Stimulated activated CD8-positive, alpha-beta memory T cell treated with anti-CD3 and anti-CD28 coated beads, Interleukin-2, amount 100 ng/mL, for 48 hours (primary cell): Measurements from ENCODE around the gene LUC7L3.
"Not testable (repeated sequence)": the region's sequence is repeated elsewhere in the genome, so short reads cannot be mapped to it uniquely, and the experiment has no call there.

Experiments used
- DNase-seq, 2 donors: peaks; one replicate each; pipeline ENCODE4 v3.0.0-alpha.2; 2020; ENCODE audit warnings: low read depth in 2 of 2

The LUC7L3 gene, protein sequence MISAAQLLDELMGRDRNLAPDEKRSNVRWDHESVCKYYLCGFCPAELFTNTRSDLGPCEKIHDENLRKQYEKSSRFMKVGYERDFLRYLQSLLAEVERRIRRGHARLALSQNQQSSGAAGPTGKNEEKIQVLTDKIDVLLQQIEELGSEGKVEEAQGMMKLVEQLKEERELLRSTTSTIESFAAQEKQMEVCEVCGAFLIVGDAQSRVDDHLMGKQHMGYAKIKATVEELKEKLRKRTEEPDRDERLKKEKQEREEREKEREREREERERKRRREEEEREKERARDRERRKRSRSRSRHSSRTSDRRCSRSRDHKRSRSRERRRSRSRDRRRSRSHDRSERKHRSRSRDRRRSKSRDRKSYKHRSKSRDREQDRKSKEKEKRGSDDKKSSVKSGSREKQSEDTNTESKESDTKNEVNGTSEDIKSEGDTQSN

DNA sequence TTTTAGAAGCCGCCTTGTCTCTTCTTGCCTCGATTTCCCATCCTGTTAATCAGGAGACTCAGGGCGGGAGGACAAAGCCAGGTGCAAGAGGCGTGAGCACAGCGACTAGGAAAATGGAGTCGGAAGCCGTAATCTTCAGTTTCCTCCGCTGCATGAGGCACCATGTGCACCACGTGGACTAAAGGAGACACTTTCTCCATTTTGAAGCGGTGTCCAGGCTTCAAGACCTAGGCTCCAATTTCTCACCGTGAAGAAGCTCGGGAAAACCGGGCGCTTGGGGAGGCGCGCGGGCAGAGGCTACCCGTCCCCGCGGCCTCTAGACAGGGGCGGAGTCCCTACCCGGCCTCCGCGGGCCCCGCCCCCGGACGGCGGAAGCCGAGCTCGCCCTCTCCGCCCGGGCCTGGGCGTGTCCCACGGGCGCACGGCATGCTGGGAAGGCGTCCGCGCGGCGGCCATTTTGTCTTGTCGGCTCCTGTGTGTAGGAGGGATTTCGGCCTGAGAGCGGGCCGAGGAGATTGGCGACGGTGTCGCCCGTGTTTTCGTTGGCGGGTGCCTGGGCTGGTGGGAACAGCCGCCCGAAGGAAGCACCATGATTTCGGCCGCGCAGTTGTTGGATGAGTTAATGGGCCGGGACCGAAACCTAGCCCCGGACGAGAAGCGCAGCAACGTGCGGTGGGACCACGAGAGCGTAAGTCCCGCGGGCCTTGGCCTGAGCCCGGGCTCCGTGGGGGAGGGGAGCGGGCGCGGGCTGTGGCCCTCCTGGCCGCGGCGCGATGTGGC, at the start of gene LUC7L3:
TSS of gene LUC7L3 (plus strand) at position 460 of the 780 bp plus-strand sequence. CDS start at position 590, 130 bp downstream.
- DNase-seq, result peak; percentile 88 to 92

DNA sequence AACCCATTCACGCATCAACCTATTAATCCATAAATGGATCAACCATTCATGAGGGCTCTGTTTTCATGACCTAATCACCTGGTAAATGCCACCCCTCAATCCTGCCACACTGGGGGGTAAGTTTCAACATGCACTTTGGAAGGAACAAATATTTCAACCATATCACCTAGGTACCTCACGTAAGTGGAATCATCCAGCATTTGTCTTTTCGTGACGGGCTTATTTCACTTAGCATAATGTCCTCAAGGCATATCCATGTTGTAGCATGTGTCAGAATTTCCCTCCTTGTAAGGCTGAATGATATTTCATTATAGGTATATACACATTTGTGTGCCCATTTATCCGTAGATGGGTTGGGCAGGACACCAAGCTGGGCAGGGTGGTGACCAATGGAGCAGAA, 47.3 kb upstream of the LUC7L3 start:
- no peak for DNase-seq

GRCh38 chr17:50672831-50673551, 46.4 kb upstream of the LUC7L3 start:
- DNase-seq, result no peak

- no peak for DNase-seq
Measured at GRCh38 chr17:50675190-50675589, 44.2 kb upstream of the LUC7L3 start.

DNA sequence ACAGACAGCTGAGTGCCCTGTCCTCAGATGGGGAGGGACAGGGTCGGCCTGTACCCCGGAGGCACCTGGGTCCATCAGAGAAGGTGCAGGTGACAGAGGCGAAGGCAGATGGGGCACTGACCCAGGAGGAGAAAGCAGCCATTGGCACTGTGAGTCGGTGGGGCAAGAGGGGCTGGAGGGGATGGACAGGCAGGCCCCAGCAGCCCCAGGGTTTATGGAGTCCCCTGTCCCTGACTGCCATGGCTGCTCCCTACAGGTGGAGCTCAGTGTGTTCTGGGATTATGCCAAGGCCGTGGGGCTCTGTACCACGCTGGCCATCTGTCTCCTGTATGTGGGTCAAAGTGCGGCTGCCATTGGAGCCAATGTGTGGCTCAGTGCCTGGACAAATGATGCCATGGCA, 43.8 kb upstream of the LUC7L3 start:
- DNase-seq, result no peak

DNA sequence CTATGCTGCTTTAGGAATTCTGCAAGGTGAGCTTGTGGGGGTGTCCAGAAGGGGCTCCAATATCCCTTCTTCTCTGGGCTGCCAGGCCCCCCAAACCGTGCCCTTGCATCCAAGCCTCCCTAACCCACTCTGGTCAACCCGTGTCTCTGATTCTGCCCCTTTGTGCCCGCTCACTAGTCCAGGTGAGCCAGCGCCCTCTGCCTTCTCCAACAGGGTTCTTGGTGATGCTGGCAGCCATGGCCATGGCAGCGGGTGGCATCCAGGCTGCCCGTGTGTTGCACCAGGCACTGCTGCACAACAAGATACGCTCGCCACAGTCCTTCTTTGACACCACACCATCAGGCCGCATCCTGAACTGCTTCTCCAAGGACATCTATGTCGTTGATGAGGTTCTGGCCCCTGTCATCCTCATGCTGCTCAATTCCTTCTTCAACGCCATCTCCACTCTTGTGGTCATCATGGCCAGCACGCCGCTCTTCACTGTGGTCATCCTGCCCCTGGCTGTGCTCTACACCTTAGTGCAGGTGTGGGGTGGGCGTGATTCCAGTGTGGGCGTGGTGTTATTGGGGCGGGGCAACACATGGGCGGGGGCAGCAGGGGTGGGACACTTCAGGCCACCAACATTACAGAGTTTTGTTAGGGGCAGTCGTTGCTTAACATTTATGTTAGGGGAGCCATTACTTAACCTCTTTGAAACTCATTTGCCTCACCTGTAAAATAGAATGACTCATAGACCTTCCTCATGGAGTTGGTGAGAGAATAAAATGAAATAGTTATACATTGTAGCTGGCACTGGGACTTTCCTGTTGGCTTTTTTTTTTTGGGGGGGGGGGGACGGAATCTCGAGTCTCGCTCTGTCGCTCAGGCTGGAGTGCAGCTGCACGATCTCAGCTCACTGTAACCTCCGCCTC, 43.1 kb upstream of the LUC7L3 start:
- no peak for DNase-seq

GRCh38 chr17:50677851-50678375, 41.5 kb upstream of the LUC7L3 start:
- no peak for DNase-seq

DNA sequence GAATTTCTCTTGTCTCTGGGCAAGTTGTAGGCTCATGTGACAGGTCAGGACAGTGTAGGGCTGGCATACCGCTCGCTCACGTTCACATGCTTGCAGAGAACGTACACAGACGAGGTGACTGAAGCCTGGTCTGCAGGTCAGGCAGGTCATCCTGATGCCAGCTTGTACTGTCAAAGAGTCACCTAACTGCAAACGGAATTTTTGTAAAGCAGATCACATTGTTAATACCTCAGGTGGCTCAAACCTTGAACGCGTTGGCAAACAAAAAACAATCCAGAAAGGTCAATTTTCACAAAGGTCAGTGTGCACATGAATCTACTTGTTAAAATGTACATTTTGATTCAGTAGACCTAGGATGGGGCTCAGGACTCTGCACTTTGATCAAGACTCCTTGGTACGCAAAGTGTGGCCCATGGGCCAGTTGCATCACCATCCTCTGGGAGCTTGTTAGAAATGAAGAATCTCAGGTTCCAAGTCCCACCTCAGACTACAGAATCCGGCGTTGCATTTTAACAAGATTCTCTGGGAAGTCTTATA, 40.3 kb upstream of the LUC7L3 start:
- DNase-seq, result no peak

- no peak for DNase-seq
Measured at GRCh38 chr17:50680126-50680525, 39.3 kb upstream of the LUC7L3 start.

- DNase-seq, result not testable (repeated sequence)
Measured at GRCh38 chr17:50680543-50681262, 38.7 kb upstream of the LUC7L3 start.

- no peak for DNase-seq
Measured at GRCh38 chr17:50681263-50682200, 37.9 kb upstream of the LUC7L3 start.

DNA sequence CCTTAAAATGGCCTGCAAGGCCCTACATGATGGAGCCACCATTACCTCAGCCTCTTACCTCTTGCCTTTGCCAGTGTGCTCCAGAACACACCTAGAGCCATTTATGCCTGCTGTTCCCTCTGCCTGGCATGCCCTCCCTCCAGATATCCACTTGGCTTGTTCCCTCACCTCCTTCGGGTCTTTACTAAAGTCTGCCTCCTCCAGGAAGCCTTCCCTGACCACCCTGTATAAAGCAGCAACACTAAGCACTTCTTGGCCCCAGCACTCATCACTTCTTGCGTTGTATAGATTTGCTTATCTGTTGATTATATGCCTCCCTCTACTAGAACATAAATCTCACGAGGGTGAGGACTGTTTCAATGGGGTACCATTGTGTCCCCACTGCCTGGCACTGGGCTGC, 37.0 kb upstream of the LUC7L3 start:
- no peak for DNase-seq

DNA sequence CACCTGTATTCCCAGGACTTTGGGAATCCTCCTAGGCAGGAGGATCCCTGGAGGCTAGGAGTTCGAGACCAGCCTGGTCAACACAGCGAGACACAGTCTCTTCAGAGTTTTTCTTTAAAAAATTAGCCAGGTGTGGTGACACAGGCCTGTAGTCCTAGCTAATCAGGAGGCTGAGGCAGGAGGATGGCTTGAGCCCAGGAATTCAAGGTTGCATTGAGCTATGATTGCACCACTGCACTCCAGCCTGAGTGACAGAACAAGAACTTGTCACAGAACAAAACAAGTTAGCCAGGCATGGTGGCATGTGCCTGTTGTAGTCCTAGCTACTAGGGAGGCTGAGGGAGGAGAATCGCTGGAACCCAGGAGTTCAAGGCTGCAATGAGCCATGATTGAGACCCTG, 36.5 kb upstream of the LUC7L3 start:
- no peak for DNase-seq

DNA sequence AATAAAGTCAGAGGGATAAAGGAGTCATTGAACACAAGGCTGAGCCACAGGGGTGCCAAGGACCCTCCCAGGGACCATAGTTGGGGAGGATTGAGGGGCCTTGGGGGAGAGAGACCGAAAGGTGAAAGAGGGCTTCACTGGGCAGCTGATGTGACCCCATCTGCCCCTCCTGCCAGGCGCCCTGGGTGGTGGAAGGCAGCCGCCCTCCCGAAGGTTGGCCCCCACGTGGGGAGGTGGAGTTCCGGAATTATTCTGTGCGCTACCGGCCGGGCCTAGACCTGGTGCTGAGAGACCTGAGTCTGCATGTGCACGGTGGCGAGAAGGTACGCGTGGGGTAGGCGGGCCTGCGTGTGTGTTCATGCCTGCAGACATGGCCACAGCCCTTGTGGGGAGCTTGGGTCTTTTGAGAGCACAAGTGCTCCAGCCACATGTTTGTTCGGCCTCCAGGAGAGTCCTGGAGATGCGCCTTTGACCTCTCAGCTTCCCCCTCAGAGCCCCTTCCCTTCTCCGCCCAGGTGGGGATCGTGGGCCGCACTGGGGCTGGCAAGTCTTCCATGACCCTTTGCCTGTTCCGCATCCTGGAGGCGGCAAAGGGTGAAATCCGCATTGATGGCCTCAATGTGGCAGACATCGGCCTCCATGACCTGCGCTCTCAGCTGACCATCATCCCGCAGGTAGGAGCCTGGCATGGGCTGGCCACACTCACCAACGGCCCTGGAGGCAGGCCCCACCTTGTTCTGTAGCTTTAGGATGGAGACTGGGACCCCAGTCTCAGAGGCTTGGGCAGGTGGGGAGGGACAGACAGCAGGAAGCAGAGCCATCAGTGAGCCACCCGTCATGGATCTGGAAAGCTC, 35.7 kb upstream of the LUC7L3 start:
- no peak for DNase-seq

- DNase-seq, result no peak
Measured at GRCh38 chr17:50684288-50684611, 35.2 kb upstream of the LUC7L3 start.

- no peak for DNase-seq
Measured at GRCh38 chr17:50684612-50685333, 34.6 kb upstream of the LUC7L3 start.

DNA sequence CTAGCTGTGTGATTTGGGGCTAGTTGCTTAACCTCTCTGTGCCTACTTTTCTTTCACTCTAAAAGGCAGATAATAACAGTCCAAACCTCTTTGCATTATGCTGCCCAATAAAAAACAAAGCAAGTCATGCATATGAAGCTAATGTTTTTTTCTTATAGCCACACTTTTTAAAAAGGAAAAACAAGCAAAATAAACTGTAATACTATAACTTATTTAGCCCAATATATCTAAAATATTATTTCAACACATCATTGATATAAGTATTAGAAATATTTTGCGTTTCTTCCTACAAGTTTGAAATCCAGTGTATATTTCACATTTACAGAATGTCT, 34.1 kb upstream of the LUC7L3 start:
- no peak for DNase-seq
